ENCODE results near the gene TLX1. TPM values are rescaled to one million over a fixed set of nuclear protein-coding genes. Genes with fewer than 3 reads are reported as not detected.
A peak's percentile ranks its signal among the peaks of the same experiment; 100 is the strongest.

The TLX1 gene
- total RNA-seq, 1 experiment from 2014 or later, result not detected

- no peak for DNase-seq (ENCODE audit: low read depth, low spot score)
- in situ Hi-C loops (cut with HindIII; ENCODE audit: low pct_unique_long_range_greater_than_20kb, low sequenced_read_pairs), result no loop called here
Observed at GRCh38 chr10:101106351-101106750, 24.7 kb upstream of the TLX1 start.

GRCh38 chr10:101107771-101108170 lies 23.3 kb upstream of the TLX1 start:
- DNase-seq (ENCODE audit: low read depth, low spot score), result no peak
- in situ Hi-C loops (cut with HindIII; ENCODE audit: low pct_unique_long_range_greater_than_20kb, low sequenced_read_pairs), result no loop called here

GRCh38 chr10:101110856-101111523 lies 20.1 kb upstream of the TLX1 start:
- no peak for DNase-seq (ENCODE audit: low read depth, low spot score)
- in situ Hi-C loops (cut with HindIII; ENCODE audit: low pct_unique_long_range_greater_than_20kb, low sequenced_read_pairs), result no loop called here

- no peak for DNase-seq (ENCODE audit: low read depth, low spot score)
- in situ Hi-C loops (cut with HindIII; ENCODE audit: low pct_unique_long_range_greater_than_20kb, low sequenced_read_pairs), result no loop called here
Observed at GRCh38 chr10:101111547-101111946, 19.6 kb upstream of the TLX1 start.

GRCh38 chr10:101112799-101113594 lies 18.1 kb upstream of the TLX1 start:
- in situ Hi-C loops (cut with HindIII; ENCODE audit: low pct_unique_long_range_greater_than_20kb, low sequenced_read_pairs), result no loop called here
- DNase-seq (ENCODE audit: low read depth, low spot score), result no peak

GRCh38 chr10:101113890-101114403 lies 17.2 kb upstream of the TLX1 start:
- DNase-seq (ENCODE audit: low read depth, low spot score), result no peak

GRCh38 chr10:101114646-101115045 lies 16.5 kb upstream of the TLX1 start:
- DNase-seq (ENCODE audit: low read depth, low spot score), result no peak
- in situ Hi-C loops (cut with HindIII; ENCODE audit: low pct_unique_long_range_greater_than_20kb, low sequenced_read_pairs), result no loop called here

More at GRCh38 chr10:101113890-101114403, 17.2 kb upstream of the TLX1 start:
- in situ Hi-C loops (cut with HindIII; ENCODE audit: low pct_unique_long_range_greater_than_20kb, low sequenced_read_pairs), result no loop called here

GRCh38 chr10:101116754-101117153 lies 14.3 kb upstream of the TLX1 start:
- in situ Hi-C loops (cut with HindIII; ENCODE audit: low pct_unique_long_range_greater_than_20kb, low sequenced_read_pairs), result no loop called here
- DNase-seq (ENCODE audit: low read depth, low spot score), result no peak

- DNase-seq (ENCODE audit: low read depth, low spot score), result peak; percentile 84
- in situ Hi-C loops (cut with HindIII; ENCODE audit: low pct_unique_long_range_greater_than_20kb, low sequenced_read_pairs), result no loop called here
Observed at GRCh38 chr10:101118031-101118430, 13.1 kb upstream of the TLX1 start.

- DNase-seq (ENCODE audit: low read depth, low spot score), result no peak
- in situ Hi-C loops (cut with HindIII; ENCODE audit: low pct_unique_long_range_greater_than_20kb, low sequenced_read_pairs), result no loop called here
Observed at GRCh38 chr10:101120520-101120883, 10.6 kb upstream of the TLX1 start.

- in situ Hi-C loops (cut with HindIII; ENCODE audit: low pct_unique_long_range_greater_than_20kb, low sequenced_read_pairs), result no loop called here
- DNase-seq (ENCODE audit: low read depth, low spot score), result no peak
Observed at GRCh38 chr10:101120884-101121653, 10.0 kb upstream of the TLX1 start.

GRCh38 chr10:101121654-101122031 lies 9.5 kb upstream of the TLX1 start:
- no peak for DNase-seq (ENCODE audit: low read depth, low spot score)
- in situ Hi-C loops (cut with HindIII; ENCODE audit: low pct_unique_long_range_greater_than_20kb, low sequenced_read_pairs), result no loop called here

GRCh38 chr10:101122270-101123084 lies 8.6 kb upstream of the TLX1 start:
- DNase-seq (ENCODE audit: low read depth, low spot score), result no peak
- in situ Hi-C loops (cut with HindIII; ENCODE audit: low pct_unique_long_range_greater_than_20kb, low sequenced_read_pairs), result no loop called here

GRCh38 chr10:101123085-101123814 lies 7.8 kb upstream of the TLX1 start:
- no peak for DNase-seq (ENCODE audit: low read depth, low spot score)
- in situ Hi-C loops (cut with HindIII; ENCODE audit: low pct_unique_long_range_greater_than_20kb, low sequenced_read_pairs), result no loop called here

GRCh38 chr10:101123815-101124617 lies 7.1 kb upstream of the TLX1 start:
- in situ Hi-C loops (cut with HindIII; ENCODE audit: low pct_unique_long_range_greater_than_20kb, low sequenced_read_pairs), result no loop called here
- DNase-seq (ENCODE audit: low read depth, low spot score), result no peak

- in situ Hi-C loops (cut with HindIII; ENCODE audit: low pct_unique_long_range_greater_than_20kb, low sequenced_read_pairs), result no loop called here
- DNase-seq (ENCODE audit: low read depth, low spot score), result no peak
Observed at GRCh38 chr10:101124933-101125332, 6.2 kb upstream of the TLX1 start.

All from SK-MEL-5 (cell line).